GM12892 (cell line): ENCODE measurements around the gene PHIP.

Source experiments
- POLR2A ChIP-seq: IDR thresholded peaks from 2 replicates; pipeline ENCODE4 v1.6.1; 2011; ENCODE audit warnings: low read depth, low read length, control low read depth
- POLR2AphosphoS5 ChIP-seq: IDR thresholded peaks from 2 replicates; pipeline ENCODE4 v1.6.1; 2011; ENCODE audit warnings: low read depth, low read length, control low read depth
- TAF1 ChIP-seq: IDR thresholded peaks from 2 replicates; pipeline ENCODE4 v1.6.1; 2011; ENCODE audit warnings: low read depth, mild to moderate bottlenecking, control low read depth, low read length, borderline replicate concordance

- TF ChIP-seq POLR2A (no peak), POLR2AphosphoS5 (no peak), TAF1 (no peak)
Measured at GRCh38 chr6:79072640-79073181, 5.3 kb downstream of the PHIP start.
